MCF 10A (cell line): ENCODE measurements around the gene PTPRU. TPM values are rescaled to one million over a fixed set of nuclear protein-coding genes. Genes with fewer than 3 reads are reported as not detected.

Experiments
- BruUV-seq: library from RNA; stranded (reverse); fragments of 400-500 nt; replicated peaks from 2 replicates; lab custom pipeline; 2021; lab: Mats Ljungman, UMichigan
- CTCF ChIA-PET: fragments of 300-600 bp; sonication (Branson Sonifier 250); formaldehyde crosslinking; extraction: SDS; loops from one replicate; lab custom pipeline; 2021; ENCODE audit warnings: antibody characterized with exemption, inconsistent platforms; lab: Yijun Ruan, JAX
- POLR2A ChIA-PET: fragments of 300-600, 350-650 bp; sonication (Branson Sonifier 250); formaldehyde crosslinking; extraction: SDS; loops from one replicate; lab custom pipeline; 2020; ENCODE audit warnings: antibody characterized with exemption, inconsistent platforms; lab: Yijun Ruan, JAX
- DNase-seq: peaks from one replicate; pipeline ENCODE4 v3.0.0-alpha.2; 2018; ENCODE audit not compliant: unreplicated experiment
- H3K27ac Mint-ChIP-seq: one replicate; pipeline ENCODE4 v1.8.0; 2022; ENCODE audit warnings: mild to moderate bottlenecking, low read depth, mixed read lengths; ENCODE audit not compliant: unreplicated experiment
- H3K27me3 Mint-ChIP-seq: one replicate; pipeline ENCODE4 v1.8.0; 2022; ENCODE audit warnings: mixed read lengths; ENCODE audit not compliant: insufficient read depth, unreplicated experiment
- H3K36me3 Mint-ChIP-seq: one replicate; pipeline ENCODE4 v1.8.0; 2022; ENCODE audit warnings: mild to moderate bottlenecking, moderate library complexity, mixed read lengths; ENCODE audit not compliant: insufficient read depth, unreplicated experiment
- H3K4me1 Mint-ChIP-seq: one replicate; pipeline ENCODE4 v1.8.0; 2022; ENCODE audit warnings: mixed read lengths; ENCODE audit not compliant: insufficient read depth, unreplicated experiment
- H3K4me3 Mint-ChIP-seq: one replicate; pipeline ENCODE4 v1.8.0; 2022; ENCODE audit warnings: mild to moderate bottlenecking, moderate library complexity, mixed read lengths; ENCODE audit not compliant: unreplicated experiment
- H3K9me3 Mint-ChIP-seq: one replicate; pipeline ENCODE4 v1.8.0; 2022; ENCODE audit warnings: mixed read lengths; ENCODE audit not compliant: unreplicated experiment
- intact Hi-C: fragments of 100-400 bp; cut with micrococcal nuclease; formaldehyde crosslinking; loops from 2 replicates; pipeline ENCODE4 v1.14.1; 2022
- total RNA-seq: library from RNA; stranded (reverse); gene quantifications from 2 replicates; pipeline ENCODE4 v1.2.3, GENCODE V29; 2022
- TF ChIP-seq, protein P1 (sequence below): fragments of 200-600 bp; IDR thresholded peaks from one replicate; pipeline ENCODE4 v1.8.0; 2022; ENCODE audit warnings: antibody characterized with exemption, mild to moderate bottlenecking; ENCODE audit not compliant: unreplicated experiment

The PTPRU gene
- total RNA-seq, 1 experiment from 2014 or later, result 24.1 TPM

DNA sequence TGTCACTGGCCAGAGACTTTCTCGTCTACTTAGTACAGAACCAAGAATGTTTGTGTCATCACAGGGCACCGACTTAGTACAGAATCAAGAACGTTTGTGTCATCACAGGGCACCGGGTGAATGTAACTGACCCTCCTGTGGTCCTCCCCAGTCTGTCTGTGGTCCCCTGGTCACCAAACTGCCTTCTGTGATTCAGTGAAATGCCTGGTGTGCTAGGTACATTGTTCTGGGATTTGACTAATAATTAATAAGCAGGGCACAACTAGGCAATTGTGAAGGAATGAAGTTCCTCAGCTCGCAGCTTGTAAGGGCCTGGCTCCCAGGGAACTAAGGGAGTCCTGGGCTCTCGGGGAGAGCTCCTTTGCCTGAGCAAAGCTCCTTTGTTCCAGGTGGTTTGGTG lies 12.8 kb upstream of the PTPRU start:
- TF ChIP-seq, protein P1, sequence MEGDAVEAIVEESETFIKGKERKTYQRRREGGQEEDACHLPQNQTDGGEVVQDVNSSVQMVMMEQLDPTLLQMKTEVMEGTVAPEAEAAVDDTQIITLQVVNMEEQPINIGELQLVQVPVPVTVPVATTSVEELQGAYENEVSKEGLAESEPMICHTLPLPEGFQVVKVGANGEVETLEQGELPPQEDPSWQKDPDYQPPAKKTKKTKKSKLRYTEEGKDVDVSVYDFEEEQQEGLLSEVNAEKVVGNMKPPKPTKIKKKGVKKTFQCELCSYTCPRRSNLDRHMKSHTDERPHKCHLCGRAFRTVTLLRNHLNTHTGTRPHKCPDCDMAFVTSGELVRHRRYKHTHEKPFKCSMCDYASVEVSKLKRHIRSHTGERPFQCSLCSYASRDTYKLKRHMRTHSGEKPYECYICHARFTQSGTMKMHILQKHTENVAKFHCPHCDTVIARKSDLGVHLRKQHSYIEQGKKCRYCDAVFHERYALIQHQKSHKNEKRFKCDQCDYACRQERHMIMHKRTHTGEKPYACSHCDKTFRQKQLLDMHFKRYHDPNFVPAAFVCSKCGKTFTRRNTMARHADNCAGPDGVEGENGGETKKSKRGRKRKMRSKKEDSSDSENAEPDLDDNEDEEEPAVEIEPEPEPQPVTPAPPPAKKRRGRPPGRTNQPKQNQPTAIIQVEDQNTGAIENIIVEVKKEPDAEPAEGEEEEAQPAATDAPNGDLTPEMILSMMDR, result no peak
- intact Hi-C loops, result no loop called here
- Mint-ChIP-seq H3K36me3 (peaks cover 37% of the 10 kb centered on the region), H3K27me3 (no peaks in the 10 kb centered on the region), H3K27ac (no peak overlapping the region), H3K4me1 (peaks cover 3% of the 10 kb centered on the region), H3K9me3 (no peaks in the 10 kb centered on the region), H3K4me3 (no peak overlapping the region)
- no TSS peak for BruUV-seq
- ChIA-PET CTCF (interaction anchor here (0.9 kb wide), 1 partner anchor 13 kb away, joined by 3 read pairs; the partner anchor contains the start of gene PTPRU), POLR2A (no interaction called here)
- DNase-seq, result no peak

- intact Hi-C loops, result no loop called here
- peaks cover 39% of the 10 kb centered on the region for H3K36me3 Mint-ChIP-seq
- H3K9me3 Mint-ChIP-seq, result no peaks in the 10 kb centered on the region
- no peak overlapping the region for H3K4me3 Mint-ChIP-seq
- peaks cover 3% of the 10 kb centered on the region for H3K4me1 Mint-ChIP-seq
- POLR2A ChIA-PET, result no interaction called here
- CTCF ChIA-PET, result interaction anchor here (1.3 kb wide), 1 partner anchor 12 kb away, joined by 3 read pairs; the partner anchor contains the start of gene PTPRU
- no peak overlapping the region for H3K27ac Mint-ChIP-seq
- no peak for DNase-seq
- BruUV-seq, result no TSS peak
- TF ChIP-seq, protein P1, result no peak
- no peaks in the 10 kb centered on the region for H3K27me3 Mint-ChIP-seq
Measured at GRCh38 chr1:29224356-29224837, 11.9 kb upstream of the PTPRU start.

GRCh38 chr1:29225361-29225760 lies 11.0 kb upstream of the PTPRU start:
- ChIA-PET CTCF (interaction anchor here (1.3 kb wide), 1 partner anchor 11 kb away, joined by 3 read pairs; the partner anchor contains the start of gene PTPRU), POLR2A (no interaction called here)
- H3K4me3 Mint-ChIP-seq, result no peak overlapping the region
- DNase-seq, result no peak
- H3K36me3 Mint-ChIP-seq, result peaks cover 33% of the 10 kb centered on the region
- no peaks in the 10 kb centered on the region for H3K9me3 Mint-ChIP-seq
- no peak overlapping the region for H3K27ac Mint-ChIP-seq
- BruUV-seq, result no TSS peak
- intact Hi-C loops, result no loop called here
- peaks cover 5% of the 10 kb centered on the region for H3K4me1 Mint-ChIP-seq
- H3K27me3 Mint-ChIP-seq, result no peaks in the 10 kb centered on the region
- TF ChIP-seq, protein P1, result no peak

- Mint-ChIP-seq H3K36me3 (peaks cover 24% of the 10 kb centered on the region), H3K27ac (no peak overlapping the region), H3K9me3 (no peaks in the 10 kb centered on the region), H3K4me3 (no peak overlapping the region), H3K4me1 (peaks cover 11% of the 10 kb centered on the region), H3K27me3 (no peaks in the 10 kb centered on the region)
- ChIA-PET POLR2A (no interaction called here), CTCF (interaction anchor here (0.7 kb wide), 1 partner anchor 346 kb away, joined by 3 read pairs; no protein-coding TSS in a partner anchor)
- intact Hi-C loops, result no loop called here
- DNase-seq, result no peak
- no TSS peak for BruUV-seq
- TF ChIP-seq, protein P1, result no peak
Measured at GRCh38 chr1:29227511-29227910, 8.8 kb upstream of the PTPRU start.
